Activated CD8-positive, alpha-beta memory T cell treated with anti-CD3 and anti-CD28 coated beads for 36 hours (primary cell): ENCODE results near the gene CCT3. TPM values are rescaled to one million over a fixed set of nuclear protein-coding genes. Genes with fewer than 3 reads are reported as not detected.

ENCODE experiments used
- CTCF ChIA-PET: fragments of 350-600 bp; sonication (Branson Sonifier 250); formaldehyde crosslinking; loops from one replicate; lab custom pipeline; 2021; ENCODE audit warnings: antibody characterized with exemption; lab: Charles Lee
- POLR2A ChIA-PET: fragments of 350-600 bp; sonication (Branson Sonifier 250); formaldehyde crosslinking; loops from one replicate; lab custom pipeline; 2021; ENCODE audit warnings: antibody characterized with exemption; lab: Charles Lee
- total RNA-seq, 2 experiments: library from RNA; stranded (reverse); gene quantifications; one replicate each; pipeline ENCODE4 v1.2.3, GENCODE V29; 2021

CCT3 gene
- total RNA-seq, 2 experiments from 2014 or later = 500 to 528 TPM

DNA sequence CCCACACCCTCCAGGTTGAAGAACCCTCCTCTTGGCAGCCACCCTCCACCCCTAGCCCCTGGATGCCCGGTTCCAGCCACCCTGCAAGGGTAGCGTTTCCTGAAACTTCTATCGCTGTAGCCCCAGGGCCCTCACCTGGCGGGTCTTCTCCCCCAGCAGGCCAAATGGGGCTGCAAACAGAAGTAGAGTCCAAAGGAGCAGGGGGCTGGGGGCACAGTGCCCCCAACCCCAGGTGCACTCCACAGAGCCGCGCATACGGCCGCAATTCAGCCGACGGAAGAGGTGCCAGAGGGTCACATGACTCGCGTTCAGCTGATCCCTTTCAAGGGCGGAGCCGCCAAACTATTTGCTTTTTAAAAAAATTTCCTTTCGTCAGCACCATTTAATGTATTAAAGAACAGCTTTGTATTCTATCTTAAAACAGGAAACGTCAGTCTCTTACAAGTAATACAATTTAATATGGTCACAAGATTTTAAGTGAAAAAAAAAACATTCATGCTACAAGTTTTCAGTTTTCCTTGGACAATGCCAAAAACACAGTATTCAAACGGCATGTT lies 42.6 kb downstream of the CCT3 start, which contains the start of gene GLMP:
Gene GLMP, minus strand, starts transcription at position 289 of the 557 bp plus-strand sequence. Its CDS starts 34 bp downstream, at position 255.
- ChIA-PET POLR2A (interaction anchor here (0.6 to 2.0 kb wide), 3 partner anchors 13 to 22 kb away, joined by 3 to 8 read pairs (median 4); partner anchors contain the start of gene SMG5), CTCF (interaction anchor here (1.0 to 2.2 kb wide), 2 partner anchors 13 to 306 kb away, joined by 3 to 6 read pairs; partner anchors contain the start of gene SMG5)

GRCh38 chr1:156293895-156294294 lies 44.2 kb downstream of the CCT3 start:
- ChIA-PET CTCF (interaction anchor here (2.2 kb wide), 1 partner anchor 12 kb away, joined by 6 read pairs; the partner anchor contains the start of gene SMG5), POLR2A (interaction anchor here (1.1 kb wide), 1 partner anchor 9 kb away, joined by 3 read pairs; no protein-coding TSS in a partner anchor)

DNA sequence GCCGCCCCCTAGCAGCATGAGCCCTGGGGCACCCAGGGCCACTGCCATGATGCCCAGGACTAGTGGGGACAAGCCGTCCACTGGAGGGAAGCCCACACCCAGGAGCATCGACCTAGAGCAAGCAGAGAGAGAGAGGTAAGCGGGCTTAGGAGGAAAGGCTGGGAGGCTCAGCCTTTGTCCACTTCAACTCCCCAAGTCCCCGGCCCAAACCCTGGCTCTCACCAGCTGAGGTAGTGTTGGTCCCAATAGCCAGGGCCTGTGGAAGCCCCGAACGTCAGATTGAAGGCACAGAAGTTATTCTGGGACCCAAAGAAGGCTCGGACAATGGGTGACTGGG lies 45.0 kb downstream of the CCT3 start:
- ChIA-PET CTCF (no interaction called here), POLR2A (interaction anchor here (0.9 kb wide), 1 partner anchor 11 kb away, joined by 3 read pairs; no protein-coding TSS in a partner anchor)

DNA sequence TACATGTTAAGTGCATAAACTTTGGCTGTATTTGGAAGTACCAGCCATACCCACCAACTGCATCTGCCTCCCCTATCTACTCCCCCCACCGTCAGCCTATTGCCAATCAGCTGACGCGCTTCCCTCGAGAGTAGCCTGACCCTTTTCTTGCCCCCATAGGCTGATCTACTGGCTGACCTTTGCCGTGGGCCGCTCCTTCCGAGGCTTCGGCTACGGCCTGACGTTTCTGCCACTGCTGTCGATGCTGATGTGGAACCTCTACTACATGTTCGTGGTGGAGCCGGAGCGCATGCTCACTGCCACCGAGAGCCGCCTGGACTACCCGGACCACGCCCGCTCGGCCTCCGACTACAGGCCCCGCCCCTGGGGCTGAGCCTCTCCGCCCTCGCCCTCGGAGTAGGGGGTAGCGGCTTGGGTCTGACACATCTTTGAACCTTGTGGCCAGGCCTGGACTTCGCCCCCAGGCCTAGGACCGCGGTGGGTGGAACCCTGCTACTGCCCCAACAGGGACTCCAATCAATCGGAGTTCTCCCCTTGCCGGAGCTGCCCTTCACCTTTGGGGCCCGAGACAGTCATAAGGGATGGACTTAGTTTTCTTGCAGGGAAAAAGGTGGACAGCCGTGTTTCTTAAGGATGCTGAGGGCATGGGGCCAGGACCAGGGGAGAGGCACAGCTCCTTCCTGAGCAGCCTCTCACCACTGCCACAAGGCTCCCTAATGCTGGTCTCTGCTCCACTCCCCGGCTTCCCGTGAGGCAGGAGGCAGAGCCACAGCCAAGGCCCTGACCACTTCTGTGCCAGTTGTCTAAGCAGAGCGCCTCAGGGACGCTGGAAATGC lies 46.6 kb downstream of the CCT3 start:
- POLR2A ChIA-PET = interaction anchor here (0.9 kb wide), 1 partner anchor 9 kb away, joined by 4 read pairs; the partner anchor contains the start of gene SMG5
- CTCF ChIA-PET = no interaction called here

DNA sequence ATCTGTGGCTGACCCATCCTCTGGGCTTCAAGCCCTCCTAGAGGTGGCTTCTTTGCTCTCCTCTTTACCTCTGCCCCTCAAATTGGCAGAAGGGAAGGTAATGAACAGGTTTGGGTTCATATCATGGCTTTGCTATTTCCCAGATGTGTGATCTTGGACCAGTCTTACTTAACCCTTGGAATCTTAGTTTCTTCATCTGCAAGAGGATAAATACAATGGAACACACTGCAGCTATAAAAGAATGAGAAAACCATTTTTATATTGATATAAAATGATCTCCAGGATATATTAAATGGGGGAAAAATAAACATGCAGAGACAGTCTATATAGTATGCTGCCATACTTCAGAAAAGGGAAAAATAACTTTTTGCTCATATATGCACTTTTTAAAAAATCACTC lies 48.2 kb downstream of the CCT3 start:
- POLR2A ChIA-PET = no interaction called here
- CTCF ChIA-PET = no interaction called here

DNA sequence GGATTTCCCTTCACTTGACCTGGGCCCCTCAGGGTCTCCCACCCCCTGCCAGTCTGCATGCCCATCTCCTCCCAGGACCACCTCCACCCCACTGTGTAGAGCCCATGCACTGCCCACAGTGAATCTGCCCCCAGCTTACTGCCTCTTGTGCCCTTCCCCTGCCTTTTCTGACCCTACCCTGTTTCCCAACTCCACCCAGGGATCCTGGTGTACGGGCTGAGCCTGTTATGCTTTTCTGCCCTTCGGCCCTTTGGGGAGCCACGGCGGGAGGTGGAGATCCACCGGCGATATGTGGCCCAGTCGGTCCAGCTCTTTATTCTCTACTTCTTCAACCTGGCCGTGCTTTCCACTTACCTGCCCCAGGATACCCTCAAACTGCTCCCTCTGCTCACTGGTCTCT lies 52.0 kb downstream of the CCT3 start:
- CTCF ChIA-PET = no interaction called here
- POLR2A ChIA-PET = no interaction called here

DNA sequence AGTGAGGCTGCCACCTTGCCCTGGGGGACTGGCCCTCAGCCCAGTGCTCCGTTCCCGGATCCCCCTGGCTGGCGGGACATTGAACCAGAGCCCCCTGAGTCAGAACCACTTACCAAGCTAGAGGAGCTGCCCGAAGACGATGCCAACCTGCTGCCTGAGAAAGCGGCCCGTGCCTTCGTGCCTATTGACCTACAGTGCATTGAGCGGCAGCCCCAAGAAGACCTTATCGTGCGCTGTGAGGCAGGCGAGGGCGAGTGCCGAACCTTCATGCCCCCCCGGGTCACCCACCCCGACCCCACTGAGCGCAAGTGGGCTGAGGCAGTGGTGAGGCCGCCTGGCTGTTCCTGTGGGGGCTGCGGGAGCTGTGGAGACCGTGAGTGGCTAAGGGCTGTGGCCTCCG lies 52.7 kb downstream of the CCT3 start:
- ChIA-PET POLR2A (no interaction called here), CTCF (no interaction called here)

DNA sequence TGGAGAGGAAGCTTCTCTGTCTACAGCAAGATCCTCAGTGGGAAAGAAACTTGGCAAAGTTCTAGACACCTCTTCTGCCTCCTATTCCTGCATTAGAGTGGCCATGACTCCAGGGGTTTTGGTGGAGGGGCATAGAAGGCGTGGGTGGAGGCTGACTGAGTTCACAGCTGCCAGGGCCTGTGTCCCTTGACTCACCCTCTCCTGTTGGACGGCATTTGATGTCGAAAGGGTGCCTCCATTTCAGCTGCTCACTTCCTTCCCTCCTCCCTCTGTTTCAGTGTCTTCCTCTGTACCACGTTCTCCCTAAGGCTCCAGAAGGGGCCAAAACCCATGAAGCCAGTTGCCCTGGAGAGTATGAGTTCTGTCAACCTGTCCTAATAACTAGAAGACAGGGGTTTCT lies 53.3 kb downstream of the CCT3 start:
- ChIA-PET POLR2A (interaction anchor here (1.0 kb wide), 1 partner anchor 10 kb away, joined by 7 read pairs; no protein-coding TSS in a partner anchor), CTCF (interaction anchor here (1.1 kb wide), 1 partner anchor 21 kb away, joined by 3 read pairs; no protein-coding TSS in a partner anchor)

DNA sequence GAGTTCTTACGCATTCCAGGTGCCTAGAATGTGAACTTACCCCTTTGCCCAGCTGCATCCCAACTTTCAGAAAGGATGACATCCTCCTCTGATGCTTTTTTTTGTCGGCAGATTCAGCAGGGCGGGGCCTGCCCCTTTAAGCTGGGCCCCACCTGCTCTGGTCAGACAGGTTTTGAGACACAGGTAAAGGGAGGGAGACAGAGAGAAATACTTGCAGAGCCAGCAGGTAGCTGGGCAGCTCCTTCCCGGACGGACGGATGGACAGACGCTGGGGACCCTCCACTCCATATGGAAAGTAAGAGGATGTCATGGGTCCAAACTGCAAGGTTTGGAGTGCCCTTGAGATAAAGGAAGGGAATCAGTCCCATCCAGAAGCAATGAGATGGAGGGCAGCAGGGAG lies 54.0 kb downstream of the CCT3 start, which contains the start of gene TMEM79:
Gene TMEM79, plus strand, starts transcription at position 214 of the 400 bp plus-strand sequence. CDS start 902 bp downstream, outside the sequence.
- ChIA-PET POLR2A (interaction anchor here (1.0 kb wide), 1 partner anchor 9 kb away, joined by 7 read pairs; no protein-coding TSS in a partner anchor), CTCF (interaction anchor here (0.8 to 1.9 kb wide), 5 partner anchors 11 to 51 kb away, joined by 3 to 6 read pairs (median 3); no protein-coding TSS in a partner anchor)

- CTCF ChIA-PET = interaction anchor here (0.6 to 2.6 kb wide), 11 partner anchors 9 to 185 kb away, joined by 3 to 9 read pairs (median 4); no protein-coding TSS in a partner anchor
- POLR2A ChIA-PET = interaction anchor here (0.6 to 1.9 kb wide), 6 partner anchors 8 to 84 kb away, joined by 3 to 8 read pairs (median 6); partner anchors contain the start of genes CCT3, GLMP and TSACC
These were observed 54.6 kb downstream of the CCT3 start for GRCh38 chr1:156283521-156283920.

DNA sequence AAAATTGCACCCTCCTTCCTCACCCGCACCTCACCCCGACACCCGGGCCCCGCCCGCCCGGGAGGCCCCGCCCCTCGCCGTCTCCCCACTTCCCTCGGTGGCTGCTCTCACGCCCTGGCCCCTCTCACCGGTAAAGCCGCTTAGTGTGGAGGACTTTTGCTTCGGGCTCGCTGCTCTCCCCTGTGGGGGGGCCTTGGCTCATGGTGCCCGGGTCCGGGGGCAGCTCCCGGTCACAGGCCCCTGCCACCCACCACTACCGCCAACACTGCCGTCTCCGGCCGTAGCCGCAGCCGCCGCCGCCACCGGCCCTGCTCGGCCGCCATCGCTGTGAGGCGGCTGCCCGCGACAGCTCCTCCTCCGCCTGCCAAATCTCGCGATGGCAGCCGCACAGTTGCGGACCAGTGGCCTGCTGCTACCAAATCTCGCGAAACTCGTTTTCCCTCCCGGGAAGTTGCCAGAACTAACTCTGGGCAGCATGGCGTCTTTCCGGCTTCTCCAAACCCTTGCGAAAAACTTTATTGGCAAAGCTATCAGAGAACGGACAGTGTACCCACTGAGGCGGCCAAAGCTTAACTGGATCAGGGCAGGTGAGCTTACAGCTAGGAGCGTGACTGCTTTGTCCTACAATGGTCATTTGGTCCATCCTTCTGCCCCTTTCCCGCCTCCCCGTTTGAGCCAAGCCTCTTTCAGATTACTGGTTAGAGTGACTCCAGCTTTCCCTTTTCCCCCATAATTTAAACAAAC lies 55.4 kb downstream of the CCT3 start, which contains the start of gene SMG5:
Gene SMG5, minus strand, starts transcription at position 347 of the 744 bp plus-strand sequence. Its CDS starts 145 bp downstream, at position 202.
- CTCF ChIA-PET = interaction anchor here (0.6 to 2.6 kb wide), 16 partner anchors 9 to 293 kb away, joined by 3 to 9 read pairs (median 4); partner anchors contain the start of gene GLMP
- POLR2A ChIA-PET = interaction anchor here (0.6 to 1.9 kb wide), 13 partner anchors 9 to 89 kb away, joined by 3 to 8 read pairs (median 3); partner anchors contain the start of genes CCT3, GLMP, PMF1 and SLC25A44

DNA sequence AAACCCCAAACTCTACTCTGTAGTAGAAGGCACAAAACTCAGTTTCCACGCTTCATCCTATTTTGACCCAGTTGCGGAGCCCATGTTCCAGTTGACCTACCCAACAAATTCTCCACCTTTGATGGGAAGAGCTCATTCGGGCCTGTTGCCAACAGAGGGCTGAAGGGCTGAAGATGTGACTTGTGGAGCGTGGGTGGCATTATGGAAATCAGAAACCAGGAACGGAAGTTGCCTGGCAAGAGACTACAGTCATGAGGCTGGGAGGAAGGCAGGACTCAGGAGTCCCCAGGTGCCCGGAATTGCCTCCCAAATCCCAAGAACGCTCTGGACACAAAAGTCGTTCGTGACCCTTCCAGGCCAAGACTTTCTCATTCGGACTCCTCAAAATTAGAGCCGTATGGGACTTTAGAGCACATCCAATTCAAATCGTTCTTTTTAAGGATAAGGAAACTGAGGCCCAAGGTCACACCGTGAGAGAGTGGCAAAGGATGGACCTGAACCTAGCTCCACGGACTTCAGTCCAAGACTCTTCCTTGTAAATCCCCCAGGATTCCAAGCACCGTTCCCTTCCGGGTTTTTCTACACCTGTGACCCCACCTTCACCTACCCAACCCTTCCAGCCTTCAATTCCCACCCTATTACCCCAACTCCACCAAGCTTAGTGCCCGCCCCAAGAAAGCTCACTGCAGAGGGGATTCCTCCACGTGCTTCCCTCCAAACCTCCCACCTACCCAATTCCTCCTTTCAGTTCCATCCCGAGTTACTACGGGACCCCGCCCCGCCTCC lies 56.2 kb downstream of the CCT3 start:
- ChIA-PET POLR2A (interaction anchor here (0.6 to 1.9 kb wide), 11 partner anchors 9 to 166 kb away, joined by 3 to 8 read pairs (median 3); partner anchors contain the start of genes CCT3, GLMP, SLC25A44 and TSACC), CTCF (interaction anchor here (0.6 to 2.6 kb wide), 17 partner anchors 9 to 292 kb away, joined by 3 to 9 read pairs (median 4); partner anchors contain the start of gene GLMP)

DNA sequence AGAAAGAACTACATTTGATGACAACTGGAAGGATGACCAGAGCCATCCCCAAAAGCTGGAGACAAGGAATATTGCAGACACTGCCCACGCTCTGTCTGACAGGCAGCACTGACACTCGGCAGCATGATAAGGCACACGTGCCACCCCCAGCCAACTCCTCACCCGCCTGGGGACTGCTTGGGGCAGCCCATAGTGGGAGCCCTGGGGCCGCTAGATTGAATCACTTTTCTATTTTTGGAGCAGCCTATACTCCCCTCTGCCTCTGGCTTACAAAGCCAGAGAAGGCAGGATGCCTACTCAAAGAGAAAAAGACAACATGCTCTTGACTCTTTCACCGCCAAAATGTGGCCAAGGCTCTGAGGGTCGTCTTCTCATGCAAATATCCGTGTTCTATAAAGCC lies 56.8 kb downstream of the CCT3 start:
- ChIA-PET POLR2A (interaction anchor here (1.3 to 1.9 kb wide), 3 partner anchors 14 to 165 kb away, joined by 3 to 8 read pairs (median 3); partner anchors contain the start of genes CCT3, GLMP and TSACC), CTCF (interaction anchor here (1.0 to 2.6 kb wide), 9 partner anchors 13 to 185 kb away, joined by 3 to 9 read pairs (median 4); partner anchors contain the start of gene GLMP)

- POLR2A ChIA-PET = interaction anchor here (0.5 to 0.6 kb wide), 3 partner anchors 13 to 174 kb away, joined by 3 to 10 read pairs (median 3); no protein-coding TSS in a partner anchor
These were observed 58.3 kb downstream of the CCT3 start for GRCh38 chr1:156279837-156280236.

DNA sequence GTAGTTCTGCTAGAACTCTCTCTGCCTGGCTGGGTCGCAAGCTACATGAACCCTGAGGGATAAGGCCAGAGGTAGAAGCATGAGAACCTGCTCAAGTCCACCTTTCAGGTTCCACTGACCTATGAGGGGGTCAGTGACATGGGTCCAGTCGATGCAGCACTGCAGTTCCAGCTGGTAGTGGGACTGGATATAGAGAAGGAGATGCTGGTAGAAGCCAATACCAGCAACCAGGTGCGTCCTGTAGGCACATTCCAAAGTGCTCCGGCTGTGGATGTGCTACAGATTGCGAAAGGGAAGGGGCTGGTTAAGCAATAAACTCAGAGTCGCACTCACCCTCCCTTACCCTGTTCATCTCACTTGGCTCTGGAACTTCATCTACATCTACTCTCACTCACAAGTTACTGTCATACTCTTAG lies 61.1 kb downstream of the CCT3 start:
- CTCF ChIA-PET = no interaction called here

More at GRCh38 chr1:156279837-156280236, 58.3 kb downstream of the CCT3 start:
- CTCF ChIA-PET = interaction anchor here (1.3 to 1.5 kb wide), 2 partner anchors 39 to 134 kb away, joined by 3 to 4 read pairs; no protein-coding TSS in a partner anchor

DNA sequence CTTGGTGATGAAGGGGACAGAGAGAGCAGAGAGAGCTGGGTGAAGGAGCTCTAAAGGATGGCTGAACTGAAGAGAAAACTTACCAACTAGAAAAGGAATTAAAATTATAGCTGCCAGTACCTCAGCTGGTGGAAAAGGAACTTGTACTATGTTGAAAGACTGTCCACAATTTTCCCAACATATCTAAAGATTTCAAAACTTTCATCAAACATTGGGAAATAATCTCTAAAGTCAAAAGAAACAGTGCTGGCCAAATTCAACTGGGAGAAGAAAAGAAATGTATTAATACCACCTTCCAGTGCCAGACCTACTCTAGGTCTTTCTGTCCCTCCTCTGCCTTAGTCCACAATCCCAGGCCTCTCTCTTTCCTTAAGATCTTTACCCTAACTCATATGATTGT lies 61.6 kb downstream of the CCT3 start:
- ChIA-PET POLR2A (no interaction called here), CTCF (no interaction called here)

More for the DNA sequence above, 61.1 kb downstream of the CCT3 start:
- POLR2A ChIA-PET = no interaction called here

DNA sequence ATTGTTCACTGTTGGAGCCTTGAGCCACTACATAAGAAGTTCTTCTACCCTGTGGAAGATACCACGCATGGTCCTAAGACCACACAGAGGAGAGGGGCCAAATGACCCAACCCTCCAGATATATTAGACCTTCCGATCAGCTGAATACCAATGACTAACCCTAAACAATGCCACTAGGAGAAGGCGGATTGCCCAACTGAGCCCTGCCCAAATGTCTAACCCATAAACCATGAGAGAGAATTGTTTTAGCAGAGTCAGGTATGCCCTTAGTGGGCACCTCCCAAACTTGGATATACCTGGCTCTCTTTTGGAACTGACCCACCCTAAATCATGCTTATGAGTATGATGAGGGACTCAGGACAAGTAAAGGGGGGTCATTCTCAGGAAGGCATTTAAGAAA lies 67.8 kb downstream of the CCT3 start:
- ChIA-PET CTCF (no interaction called here), POLR2A (no interaction called here)
